Measurements from ENCODE around the gene SLC1A1. TPM values are rescaled to one million over a fixed set of nuclear protein-coding genes. Genes with fewer than 3 reads are reported as not detected.

Gene SLC1A1
- total RNA-seq, 2 experiments from 2014 or later, result not detected

GRCh38 chr9:4507306-4508130 is 17.2 kb downstream of the SLC1A1 start:
- H4K20me1 ChIP-seq (ENCODE audit: insufficient read depth, low read length), result no peaks in the 10 kb centered on the region
- CTCF ChIA-PET (ENCODE audit: unreplicated experiment), result no interaction called here
- no peaks in the 10 kb centered on the region for H3K4me1 ChIP-seq (ENCODE audit: insufficient read depth, low read length, poor library complexity, severe bottlenecking)
- H3K9me2 ChIP-seq (ENCODE audit: insufficient read depth, low read length), result no peaks in the 10 kb centered on the region
- no peak for DNase-seq (ENCODE audit: low spot score)
- POLR2A ChIA-PET, result interaction anchor here (0.7 kb wide), 2 partner anchors 213 to 750 kb away, joined by 3 read pairs; no protein-coding TSS in a partner anchor
- no peak overlapping the region for H3K4me2 ChIP-seq (ENCODE audit: low read length)
- intact Hi-C loops (cut with micrococcal nuclease; ENCODE audit: unreplicated experiment), result no loop called here
- H3K79me2 ChIP-seq (ENCODE audit: insufficient read depth, low read depth, low read length), result no peaks in the 10 kb centered on the region
- no peaks in the 10 kb centered on the region for H3K9me3 ChIP-seq (ENCODE audit: low read length)
- H3K4me3 ChIP-seq (ENCODE audit: low read depth, low read length, poor library complexity, severe bottlenecking), result no peak overlapping the region
- no TSS peak for BruUV-seq (replicated peaks)
- H3K36me3 ChIP-seq (ENCODE audit: insufficient read depth, low read length), result no peaks in the 10 kb centered on the region
- TF ChIP-seq CTCF (conservative IDR thresholded peaks at IDR 0.05; ENCODE audit: low read length) (no peak), EZH2phosphoT487 (IDR thresholded peaks at IDR 0.05; ENCODE audit: borderline replicate concordance, low read depth, low read length) (no peak)
- H2AFZ ChIP-seq (ENCODE audit: low read length), result no peak overlapping the region
- H3K27ac ChIP-seq (ENCODE audit: low read depth, low read length, poor library complexity, severe bottlenecking), result no peak overlapping the region

- H3K4me2 ChIP-seq (ENCODE audit: low read length), result no peak overlapping the region
- intact Hi-C loops (cut with micrococcal nuclease; ENCODE audit: unreplicated experiment), result no loop called here
- H3K27ac ChIP-seq (ENCODE audit: low read depth, low read length, poor library complexity, severe bottlenecking), result no peak overlapping the region
- ChIA-PET POLR2A (no interaction called here), CTCF (ENCODE audit: unreplicated experiment) (no interaction called here)
- H3K9me2 ChIP-seq (ENCODE audit: insufficient read depth, low read length), result no peaks in the 10 kb centered on the region
- no TSS peak for BruUV-seq (replicated peaks)
- H3K4me1 ChIP-seq (ENCODE audit: insufficient read depth, low read length, poor library complexity, severe bottlenecking), result no peaks in the 10 kb centered on the region
- H3K4me3 ChIP-seq (ENCODE audit: low read depth, low read length, poor library complexity, severe bottlenecking), result no peak overlapping the region
- no peak for DNase-seq (ENCODE audit: low spot score)
- H3K79me2 ChIP-seq (ENCODE audit: insufficient read depth, low read depth, low read length), result no peaks in the 10 kb centered on the region
- TF ChIP-seq CTCF (conservative IDR thresholded peaks at IDR 0.05; ENCODE audit: low read length) (no peak), EZH2phosphoT487 (IDR thresholded peaks at IDR 0.05; ENCODE audit: borderline replicate concordance, low read depth, low read length) (no peak)
- no peaks in the 10 kb centered on the region for H3K36me3 ChIP-seq (ENCODE audit: insufficient read depth, low read length)
- H4K20me1 ChIP-seq (ENCODE audit: insufficient read depth, low read length), result no peaks in the 10 kb centered on the region
- H3K9me3 ChIP-seq (ENCODE audit: low read length), result no peaks in the 10 kb centered on the region
- no peak overlapping the region for H2AFZ ChIP-seq (ENCODE audit: low read length)
These were observed 18.1 kb downstream of the SLC1A1 start for GRCh38 chr9:4508246-4508906.
